Forelimb muscle (tissue), 1 donor: Measurements from ENCODE around the gene TTC28. TPM values are rescaled to one million over a fixed set of nuclear protein-coding genes. Genes with fewer than 3 reads are reported as not detected.
"Not testable (repeated sequence)": the region's sequence is repeated elsewhere in the genome, so short reads cannot be mapped to it uniquely, and the experiment has no call there.

Experiments
- DNase-seq: peaks from one replicate; pipeline ENCODE4 v3.0.0-alpha.2; 2013; ENCODE audit warnings: low read depth
- polyA plus RNA-seq: library from polyadenylated mRNA; unstranded; fragments of 120-200 nt; gene quantifications from one replicate; pipeline ENCODE4 v1.2.1, GENCODE V29; 2013; ENCODE audit not compliant: insufficient read length

The TTC28 gene
- 24.9 TPM for polyA plus RNA-seq

- peak; percentile 60 for DNase-seq
Measured at GRCh38 chr22:28679611-28680287, at the start of gene TTC28. TSS of gene TTC28 (minus strand) at chr22:28679840. CDS start at chr22:28679723, 117 bp downstream.

- DNase-seq = no peak
Measured at GRCh38 chr22:28728621-28729313, 49.1 kb upstream of the TTC28 start.

- DNase-seq = no peak
Measured at GRCh38 chr22:28728002-28728401, 48.4 kb upstream of the TTC28 start.

GRCh38 chr22:28718044-28718443, 38.4 kb upstream of the TTC28 start:
- DNase-seq = no peak

GRCh38 chr22:28716686-28717085, 37.0 kb upstream of the TTC28 start:
- no peak for DNase-seq

GRCh38 chr22:28715611-28716010, 36.0 kb upstream of the TTC28 start:
- DNase-seq = no peak

GRCh38 chr22:28714043-28714628, 34.5 kb upstream of the TTC28 start:
- no peak for DNase-seq

GRCh38 chr22:28711820-28712777, 32.5 kb upstream of the TTC28 start:
- DNase-seq = no peak

GRCh38 chr22:28711341-28711740, 31.7 kb upstream of the TTC28 start:
- DNase-seq = no peak

- no peak for DNase-seq
Measured at GRCh38 chr22:28710576-28711191, 31.0 kb upstream of the TTC28 start.

- no peak for DNase-seq
Measured at GRCh38 chr22:28710107-28710506, 30.5 kb upstream of the TTC28 start.

- no peak for DNase-seq
Measured at GRCh38 chr22:28706845-28707244, 27.2 kb upstream of the TTC28 start.

GRCh38 chr22:28703436-28703835, 23.8 kb upstream of the TTC28 start:
- DNase-seq = no peak

- no peak for DNase-seq
Measured at GRCh38 chr22:28702891-28703290, 23.3 kb upstream of the TTC28 start.

- DNase-seq = not testable (repeated sequence)
Measured at GRCh38 chr22:28693041-28693760, 13.6 kb upstream of the TTC28 start.

- not testable (repeated sequence) for DNase-seq
Measured at GRCh38 chr22:28689796-28690195, 10.2 kb upstream of the TTC28 start.

- DNase-seq = not testable (repeated sequence)
Measured at GRCh38 chr22:28682966-28683365, 3.3 kb upstream of the TTC28 start.

GRCh38 chr22:28680813-28681490, 1.3 kb upstream of the TTC28 start:
- DNase-seq = not testable (repeated sequence)

- not testable (repeated sequence) for DNase-seq
Measured at GRCh38 chr22:28678778-28679610, 646 bp downstream of the TTC28 start.
